ENCODE measurements around the gene KLHL10.

KLHL10 gene

DNA sequence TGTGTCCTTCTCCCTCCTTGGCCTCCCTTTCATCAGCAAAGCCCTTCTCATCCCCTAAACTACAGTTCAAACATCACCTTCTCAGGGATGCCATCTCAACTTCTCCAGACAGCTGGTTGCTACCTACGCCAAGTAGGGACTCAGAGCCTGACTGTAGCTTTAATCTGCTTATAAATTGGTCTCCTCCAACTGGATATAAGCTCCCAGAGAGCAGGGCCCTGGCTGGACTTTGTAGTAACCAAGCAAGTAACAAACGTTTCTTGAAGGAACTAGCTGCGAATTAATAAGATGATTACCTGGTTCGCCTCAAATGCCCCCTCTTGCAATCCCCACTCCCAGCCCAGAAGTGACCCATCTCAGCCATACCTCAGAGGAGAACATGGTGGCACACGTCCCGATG, 45.1 kb downstream of the KLHL10 start:
- Histone ChIP-seq H3K36me3 (ENCODE audit: control insufficient read depth in 2 of 2, insufficient read depth in 2 of 2, low read length in 2 of 2) (peaks cover 53 to 60% of the 10 kb centered on the region in 2 donors), H3K9ac (ENCODE audit: low read length in 2 of 2) (no peak overlapping the region), H3K27me3 (ENCODE audit: control insufficient read depth in 1 of 2, insufficient read depth in 2 of 2, low read length in 2 of 2) (no peaks in the 10 kb centered on the region), H3K4me3 (ENCODE audit: low read length in 2 of 2) (no peak overlapping the region), H3K9me3 (ENCODE audit: control insufficient read depth in 2 of 2, low read length in 2 of 2) (no peaks in the 10 kb centered on the region), H3K27ac (ENCODE audit: low read length) (no peak overlapping the region), H3K4me1 (ENCODE audit: control insufficient read depth, insufficient read depth, low read length) (no peaks in the 10 kb centered on the region)

GRCh38 chr17:41885733-41886132, 48.1 kb downstream of the KLHL10 start:
- peaks cover 43 to 53% of the 10 kb centered on the region in 2 donors for H3K36me3 ChIP-seq (ENCODE audit: control insufficient read depth in 2 of 2, insufficient read depth in 2 of 2, low read length in 2 of 2)
- no peaks in the 10 kb centered on the region for H3K27me3 ChIP-seq (ENCODE audit: control insufficient read depth in 1 of 2, insufficient read depth in 2 of 2, low read length in 2 of 2)
- H3K9me3 ChIP-seq (ENCODE audit: control insufficient read depth in 2 of 2, low read length in 2 of 2): no peaks in the 10 kb centered on the region
- H3K27ac ChIP-seq (ENCODE audit: low read length): no peak overlapping the region
- H3K4me3 ChIP-seq (ENCODE audit: low read length in 2 of 2): no peak overlapping the region
- H3K4me1 ChIP-seq (ENCODE audit: control insufficient read depth, insufficient read depth, low read length): no peaks in the 10 kb centered on the region
- H3K9ac ChIP-seq (ENCODE audit: low read length in 2 of 2): no peak overlapping the region

GRCh38 chr17:41888332-41888965, 50.8 kb downstream of the KLHL10 start:
- Histone ChIP-seq H3K9me3 (ENCODE audit: control insufficient read depth in 2 of 2, low read length in 2 of 2) (no peaks in the 10 kb centered on the region), H3K4me3 (ENCODE audit: low read length in 2 of 2) (no peak overlapping the region), H3K4me1 (ENCODE audit: control insufficient read depth, insufficient read depth, low read length) (no peaks in the 10 kb centered on the region), H3K36me3 (ENCODE audit: control insufficient read depth in 2 of 2, insufficient read depth in 2 of 2, low read length in 2 of 2) (peaks cover 48 to 60% of the 10 kb centered on the region in 2 donors), H3K27me3 (ENCODE audit: control insufficient read depth in 1 of 2, insufficient read depth in 2 of 2, low read length in 2 of 2) (no peaks in the 10 kb centered on the region), H3K9ac (ENCODE audit: low read length in 2 of 2) (no peak overlapping the region), H3K27ac (ENCODE audit: low read length) (no peak overlapping the region)

DNA sequence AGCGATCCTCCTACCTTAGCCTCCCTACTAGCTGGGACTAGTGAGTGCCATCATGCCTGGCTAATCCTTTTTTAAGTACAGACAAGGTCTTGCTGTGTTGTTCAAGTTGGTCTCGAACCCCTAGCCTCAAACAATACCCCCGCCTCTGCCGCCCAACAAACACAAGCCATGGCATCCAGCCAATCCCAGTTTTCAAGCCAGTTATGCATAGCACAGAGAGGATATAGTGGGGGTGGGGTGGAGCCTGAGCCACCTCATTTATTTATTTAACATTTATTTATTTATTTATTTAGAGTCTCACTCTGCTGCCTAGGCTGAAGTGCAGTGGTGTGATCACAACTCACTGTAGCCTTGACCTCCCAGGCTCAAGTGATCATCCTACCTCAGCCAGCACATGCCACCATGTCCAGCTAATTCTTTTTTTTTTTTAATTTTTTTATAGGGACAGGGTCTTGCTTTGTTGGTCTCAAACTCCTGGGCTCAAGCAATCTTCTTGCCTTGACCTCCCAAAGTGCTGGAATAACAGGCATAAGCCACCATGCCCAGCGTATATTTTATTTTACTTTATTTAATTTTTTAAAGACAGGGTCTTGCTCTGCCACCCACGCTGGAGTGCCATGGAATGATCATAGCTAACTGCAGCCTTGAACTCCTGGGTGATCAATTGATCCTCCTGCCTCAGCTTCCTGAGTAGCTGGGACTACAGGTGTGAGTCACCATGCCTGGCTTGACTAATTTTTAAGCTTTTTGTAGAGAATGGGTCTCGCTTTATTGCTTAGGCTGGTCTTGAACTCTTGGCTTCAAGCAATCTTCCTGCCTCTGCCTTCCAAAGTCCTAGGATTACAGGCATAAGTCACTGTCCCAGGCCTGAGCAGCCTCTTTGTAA, 53.8 kb downstream of the KLHL10 start:
- H3K4me3 ChIP-seq (ENCODE audit: low read length in 2 of 2): no peak overlapping the region
- H3K9me3 ChIP-seq (ENCODE audit: control insufficient read depth in 2 of 2, low read length in 2 of 2): no peaks in the 10 kb centered on the region
- H3K4me1 ChIP-seq (ENCODE audit: control insufficient read depth, insufficient read depth, low read length): peaks cover 18% of the 10 kb centered on the region
- no peak overlapping the region for H3K27ac ChIP-seq (ENCODE audit: low read length)
- H3K36me3 ChIP-seq (ENCODE audit: control insufficient read depth in 2 of 2, insufficient read depth in 2 of 2, low read length in 2 of 2): peaks cover 32 to 48% of the 10 kb centered on the region in 2 donors
- H3K9ac ChIP-seq (ENCODE audit: low read length in 2 of 2): no peak overlapping the region
- H3K27me3 ChIP-seq (ENCODE audit: control insufficient read depth in 1 of 2, insufficient read depth in 2 of 2, low read length in 2 of 2): no peaks in the 10 kb centered on the region

GRCh38 chr17:41892021-41892376, 54.4 kb downstream of the KLHL10 start:
- peaks cover 33 to 51% of the 10 kb centered on the region in 2 donors for H3K36me3 ChIP-seq (ENCODE audit: control insufficient read depth in 2 of 2, insufficient read depth in 2 of 2, low read length in 2 of 2)
- no peak overlapping the region for H3K9ac ChIP-seq (ENCODE audit: low read length in 2 of 2)
- H3K4me3 ChIP-seq (ENCODE audit: low read length in 2 of 2): no peak overlapping the region
- peaks cover 19% of the 10 kb centered on the region for H3K4me1 ChIP-seq (ENCODE audit: control insufficient read depth, insufficient read depth, low read length)
- no peaks in the 10 kb centered on the region for H3K9me3 ChIP-seq (ENCODE audit: control insufficient read depth in 2 of 2, low read length in 2 of 2)
- H3K27ac ChIP-seq (ENCODE audit: low read length): no peak overlapping the region
- H3K27me3 ChIP-seq (ENCODE audit: control insufficient read depth in 1 of 2, insufficient read depth in 2 of 2, low read length in 2 of 2): no peaks in the 10 kb centered on the region

GRCh38 chr17:41893384-41893783, 55.8 kb downstream of the KLHL10 start:
- Histone ChIP-seq H3K9ac (ENCODE audit: low read length in 2 of 2) (no peak overlapping the region), H3K4me1 (ENCODE audit: control insufficient read depth, insufficient read depth, low read length) (peaks cover 19% of the 10 kb centered on the region), H3K9me3 (ENCODE audit: control insufficient read depth in 2 of 2, low read length in 2 of 2) (no peaks in the 10 kb centered on the region), H3K27me3 (ENCODE audit: control insufficient read depth in 1 of 2, insufficient read depth in 2 of 2, low read length in 2 of 2) (no peaks in the 10 kb centered on the region), H3K27ac (ENCODE audit: low read length) (no peak overlapping the region), H3K36me3 (ENCODE audit: control insufficient read depth in 2 of 2, insufficient read depth in 2 of 2, low read length in 2 of 2) (peaks cover 39 to 48% of the 10 kb centered on the region in 2 donors), H3K4me3 (ENCODE audit: low read length in 2 of 2) (no peak overlapping the region)

- Histone ChIP-seq H3K9me3 (ENCODE audit: control insufficient read depth in 2 of 2, low read length in 2 of 2) (no peaks in the 10 kb centered on the region), H3K9ac (ENCODE audit: low read length in 2 of 2) (peak overlapping the region; percentile 21 to 38), H3K36me3 (ENCODE audit: control insufficient read depth in 2 of 2, insufficient read depth in 2 of 2, low read length in 2 of 2) (peaks cover 42 to 50% of the 10 kb centered on the region in 2 donors), H3K27ac (ENCODE audit: low read length) (peak overlapping the region; percentile 64), H3K4me3 (ENCODE audit: low read length in 2 of 2) (no peak overlapping the region), H3K27me3 (ENCODE audit: control insufficient read depth in 1 of 2, insufficient read depth in 2 of 2, low read length in 2 of 2) (no peaks in the 10 kb centered on the region), H3K4me1 (ENCODE audit: control insufficient read depth, insufficient read depth, low read length) (peaks cover 19% of the 10 kb centered on the region)
Observed at GRCh38 chr17:41894791-41895331, 57.2 kb downstream of the KLHL10 start.

- Histone ChIP-seq H3K36me3 (ENCODE audit: control insufficient read depth in 2 of 2, insufficient read depth in 2 of 2, low read length in 2 of 2) (peaks cover 40 to 51% of the 10 kb centered on the region in 2 donors), H3K9me3 (ENCODE audit: control insufficient read depth in 2 of 2, low read length in 2 of 2) (no peaks in the 10 kb centered on the region), H3K27ac (ENCODE audit: low read length) (peak overlapping the region; percentile 64), H3K27me3 (ENCODE audit: control insufficient read depth in 1 of 2, insufficient read depth in 2 of 2, low read length in 2 of 2) (no peaks in the 10 kb centered on the region), H3K4me1 (ENCODE audit: control insufficient read depth, insufficient read depth, low read length) (peaks cover 19% of the 10 kb centered on the region), H3K9ac (ENCODE audit: low read length in 2 of 2) (peak overlapping the region in 1 of 2 donors; percentile 38), H3K4me3 (ENCODE audit: low read length in 2 of 2) (no peak overlapping the region)
Observed at GRCh38 chr17:41895617-41896016, 58.0 kb downstream of the KLHL10 start.

DNA sequence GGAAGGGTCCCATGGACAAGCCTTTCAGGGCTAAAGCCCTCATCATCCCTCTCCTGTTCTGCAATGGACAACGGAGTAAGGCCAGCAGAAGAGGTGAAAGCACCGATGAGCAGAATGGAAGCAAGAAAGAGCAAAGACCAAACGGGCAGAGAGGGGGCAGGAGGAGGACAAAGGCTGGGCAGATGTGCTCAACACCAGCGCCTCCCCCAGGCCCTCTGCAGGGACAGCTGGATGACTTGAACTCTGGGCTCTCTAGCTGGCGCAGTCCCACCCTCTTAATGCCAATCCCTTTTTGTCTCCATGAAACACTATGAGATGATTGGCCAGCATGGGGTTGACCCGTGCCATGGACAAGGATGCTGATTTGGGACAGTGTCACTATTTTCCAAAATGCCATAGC, 59.1 kb downstream of the KLHL10 start:
- Histone ChIP-seq H3K27ac (ENCODE audit: low read length) (no peak overlapping the region), H3K9me3 (ENCODE audit: control insufficient read depth in 2 of 2, low read length in 2 of 2) (no peaks in the 10 kb centered on the region), H3K4me1 (ENCODE audit: control insufficient read depth, insufficient read depth, low read length) (peaks cover 19% of the 10 kb centered on the region), H3K9ac (ENCODE audit: low read length in 2 of 2) (no peak overlapping the region), H3K36me3 (ENCODE audit: control insufficient read depth in 2 of 2, insufficient read depth in 2 of 2, low read length in 2 of 2) (peaks cover 44 to 54% of the 10 kb centered on the region in 2 donors), H3K4me3 (ENCODE audit: low read length in 2 of 2) (no peak overlapping the region), H3K27me3 (ENCODE audit: control insufficient read depth in 1 of 2, insufficient read depth in 2 of 2, low read length in 2 of 2) (no peaks in the 10 kb centered on the region)
